ENCODE data around the gene COL13A1. TPM values are rescaled to one million over a fixed set of nuclear protein-coding genes. Genes with fewer than 3 reads are reported as not detected.

The COL13A1 gene
- polyA plus RNA-seq, 1 of the 3 experiments (the other 2 are of a cell fraction): 26.7 TPM

DNA sequence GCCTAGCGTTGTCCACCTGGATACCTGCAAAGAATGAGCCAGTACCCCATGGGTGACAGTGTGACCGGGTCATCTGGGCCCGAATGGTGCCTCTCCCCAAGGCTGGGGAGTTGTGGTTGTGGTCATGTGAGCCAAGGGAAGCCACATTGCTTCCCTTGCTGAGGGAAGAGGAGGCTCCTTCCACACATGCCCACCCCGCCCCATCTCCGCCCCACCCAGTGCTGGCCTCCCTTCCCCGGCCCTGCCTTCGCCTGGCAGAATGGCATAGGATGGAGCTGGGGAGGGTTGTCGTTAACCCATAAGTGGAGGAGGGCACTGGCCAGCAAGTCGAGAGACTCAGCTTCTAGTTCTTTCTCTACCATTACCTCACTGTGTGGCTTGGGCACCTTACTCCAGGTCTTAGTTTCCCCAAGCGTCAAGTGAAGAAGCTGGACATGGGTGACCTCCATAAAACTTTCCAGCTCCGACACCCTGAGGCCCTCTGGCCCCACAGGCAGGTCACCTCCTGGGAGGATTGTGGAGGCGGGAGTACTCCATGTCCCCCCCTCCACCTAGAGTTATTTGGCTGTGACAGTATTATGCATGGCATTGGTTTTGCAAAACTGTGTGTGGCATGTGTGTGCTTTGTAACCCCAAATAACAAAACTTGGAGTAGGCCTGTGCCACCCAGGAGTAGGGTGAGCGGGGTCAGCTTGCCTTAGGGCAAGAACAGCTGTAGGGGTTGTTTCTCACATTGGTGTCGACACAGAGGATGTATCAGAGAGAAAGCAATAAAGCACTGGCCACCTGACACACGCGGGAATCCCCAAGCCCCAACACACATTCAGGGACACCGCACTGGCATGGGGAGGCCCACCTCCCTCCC lies 160.4 kb downstream of the COL13A1 start (continued):
- TF ChIP-seq, protein P1, sequence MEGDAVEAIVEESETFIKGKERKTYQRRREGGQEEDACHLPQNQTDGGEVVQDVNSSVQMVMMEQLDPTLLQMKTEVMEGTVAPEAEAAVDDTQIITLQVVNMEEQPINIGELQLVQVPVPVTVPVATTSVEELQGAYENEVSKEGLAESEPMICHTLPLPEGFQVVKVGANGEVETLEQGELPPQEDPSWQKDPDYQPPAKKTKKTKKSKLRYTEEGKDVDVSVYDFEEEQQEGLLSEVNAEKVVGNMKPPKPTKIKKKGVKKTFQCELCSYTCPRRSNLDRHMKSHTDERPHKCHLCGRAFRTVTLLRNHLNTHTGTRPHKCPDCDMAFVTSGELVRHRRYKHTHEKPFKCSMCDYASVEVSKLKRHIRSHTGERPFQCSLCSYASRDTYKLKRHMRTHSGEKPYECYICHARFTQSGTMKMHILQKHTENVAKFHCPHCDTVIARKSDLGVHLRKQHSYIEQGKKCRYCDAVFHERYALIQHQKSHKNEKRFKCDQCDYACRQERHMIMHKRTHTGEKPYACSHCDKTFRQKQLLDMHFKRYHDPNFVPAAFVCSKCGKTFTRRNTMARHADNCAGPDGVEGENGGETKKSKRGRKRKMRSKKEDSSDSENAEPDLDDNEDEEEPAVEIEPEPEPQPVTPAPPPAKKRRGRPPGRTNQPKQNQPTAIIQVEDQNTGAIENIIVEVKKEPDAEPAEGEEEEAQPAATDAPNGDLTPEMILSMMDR (IDR thresholded peaks at IDR 0.05): no peak
- TF ChIP-seq SIN3A (IDR thresholded peaks at IDR 0.05; ENCODE audit: borderline replicate concordance, low read depth, low read length) (no peak), GATA2 (CRISPR knock-in tag; IDR thresholded peaks at IDR 0.05) (no peak), FOSL2 (IDR thresholded peaks at IDR 0.05; ENCODE audit: borderline replicate concordance, low read depth) (no peak), GABPA (IDR thresholded peaks at IDR 0.05; ENCODE audit: low read depth) (no peak), ZBTB33 (IDR thresholded peaks at IDR 0.05; ENCODE audit: borderline replicate concordance, low read depth) (no peak)

DNA sequence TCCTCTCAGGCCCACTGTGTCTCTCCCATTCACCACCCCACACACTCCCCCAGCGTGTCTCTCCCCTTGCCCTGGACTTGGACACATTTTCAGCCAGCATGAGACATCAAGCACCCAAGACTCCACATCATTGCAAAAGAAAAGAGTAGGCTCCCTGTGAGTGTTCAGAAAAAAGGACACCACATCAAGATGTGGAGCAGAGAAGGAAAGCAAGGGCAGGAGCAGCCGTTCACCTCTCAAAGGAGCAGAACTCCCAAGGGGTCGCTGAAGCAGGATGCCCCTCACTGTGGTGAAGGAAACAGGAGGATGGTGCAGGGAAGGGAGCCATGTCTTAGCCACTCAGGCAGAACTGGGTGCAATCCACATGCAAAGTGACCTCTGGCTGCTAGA lies 161.0 kb downstream of the COL13A1 start:
- WGBS (ENCODE audit: low lambda C conversion rate): 83% methylated on average over 3 of the region's 3 CpGs
- H3K27ac ChIP-seq (ENCODE audit: low read depth in 2 of 2, low read length in 1 of 2): no peak overlapping the region
- DNase-seq: no peak
- peaks cover 5 to 13% of the 10 kb centered on the region in 2 experiments; a peak in 3 of 4 replicates for H3K4me1 ChIP-seq (ENCODE audit: control insufficient read depth in 1 of 2, insufficient read depth in 2 of 2, low read depth in 1 of 2, low read length in 1 of 2)
- no peaks in the 10 kb centered on the region for H3K79me2 ChIP-seq (ENCODE audit: insufficient read depth)
- H4K20me1 ChIP-seq (ENCODE audit: insufficient read depth): no peaks in the 10 kb centered on the region
- peaks cover 4% of the 10 kb centered on the region for H3F3A ChIP-seq (replicated peaks; ENCODE audit: insufficient read depth)
- POLR2A ChIA-PET: no interaction called here
- no peaks in the 10 kb centered on the region for H3K9me2 ChIP-seq
- H3K9me3 ChIP-seq: no peaks in the 10 kb centered on the region
- no peak overlapping the region for H2AFZ ChIP-seq (ENCODE audit: low read depth)
- no peaks in the 10 kb centered on the region for H3K27me3 ChIP-seq (ENCODE audit: insufficient read depth)
- CTCF ChIA-PET: interaction anchor here (0.7 to 1.2 kb wide), 2 partner anchors 92 to 153 kb away, joined by 3 to 5 read pairs; no protein-coding TSS in a partner anchor
- no peaks in the 10 kb centered on the region for H3K36me3 ChIP-seq (replicated peaks in 1 of 2; ENCODE audit: control insufficient read depth in 1 of 2, insufficient read depth in 2 of 2, low read length in 1 of 2)
- H3K4me2 ChIP-seq: no peak overlapping the region
- TF ChIP-seq FOXM1 (IDR thresholded peaks at IDR 0.05; ENCODE audit: low read depth) (no peak), RFX5 (IDR thresholded peaks at IDR 0.05; ENCODE audit: low read length) (no peak), SMC3 (IDR thresholded peaks at IDR 0.05; ENCODE audit: low read depth, low read length) (no peak), TCF12 (IDR thresholded peaks at IDR 0.05) (no peak), MXI1 (IDR thresholded peaks at IDR 0.05; ENCODE audit: low read depth, low read length) (no peak), EP300 (IDR thresholded peaks at IDR 0.05; ENCODE audit: borderline replicate concordance in 1 of 2, low read depth in 1 of 2, low read length in 1 of 2) (no peak)
- TF ChIP-seq, protein P2, sequence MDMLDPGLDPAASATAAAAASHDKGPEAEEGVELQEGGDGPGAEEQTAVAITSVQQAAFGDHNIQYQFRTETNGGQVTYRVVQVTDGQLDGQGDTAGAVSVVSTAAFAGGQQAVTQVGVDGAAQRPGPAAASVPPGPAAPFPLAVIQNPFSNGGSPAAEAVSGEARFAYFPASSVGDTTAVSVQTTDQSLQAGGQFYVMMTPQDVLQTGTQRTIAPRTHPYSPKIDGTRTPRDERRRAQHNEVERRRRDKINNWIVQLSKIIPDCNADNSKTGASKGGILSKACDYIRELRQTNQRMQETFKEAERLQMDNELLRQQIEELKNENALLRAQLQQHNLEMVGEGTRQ (IDR thresholded peaks at IDR 0.05; ENCODE audit: borderline replicate concordance, low read depth, low read length): no peak
- H3K4me3 ChIP-seq (ENCODE audit: low read depth in 2 of 2, low read length in 1 of 2): no peak overlapping the region
- no peak overlapping the region for H3K9ac ChIP-seq

Measured in SK-N-SH (cell line).